Activated T-helper 1 cell treated with anti-CD3 and anti-CD28 coated beads, Interleukin-12 subunit alpha, Interleukin-12 subunit beta, Interleukin-2, Interleukin-4 antibody, amounts not matched to agents 30 ng/mL and 10 ng/mL and 1 ng/mL, durations not matched to agents 14 hours and 24 hours and 36 hours (primary cell): ENCODE measurements around the gene GOLIM4. TPM values are rescaled to one million over a fixed set of nuclear protein-coding genes. Genes with fewer than 3 reads are reported as not detected.
"Not testable (repeated sequence)": the region's sequence is repeated elsewhere in the genome, so short reads cannot be mapped to it uniquely, and the experiment has no call there.

Source experiments
- DNase-seq: peaks from one replicate; pipeline ENCODE4 v3.0.0; 2021; ENCODE audit warnings: low spot score
- H3K27ac Mint-ChIP-seq: one replicate; pipeline ENCODE4 v1.8.0; 2021; ENCODE audit warnings: mild to moderate bottlenecking, mixed read lengths
- H3K27me3 Mint-ChIP-seq: one replicate; pipeline ENCODE4 v1.8.0; 2022; ENCODE audit warnings: mild to moderate bottlenecking, moderate library complexity, mixed read lengths; ENCODE audit not compliant: insufficient read depth
- H3K36me3 Mint-ChIP-seq: one replicate; pipeline ENCODE4 v1.8.0; 2021; ENCODE audit warnings: low read depth, mixed read lengths
- H3K4me1 Mint-ChIP-seq: one replicate; pipeline ENCODE4 v1.8.0; 2021; ENCODE audit warnings: low read depth, mixed read lengths
- H3K4me3 Mint-ChIP-seq: one replicate; pipeline ENCODE4 v1.8.0; 2021; ENCODE audit warnings: mild to moderate bottlenecking, moderate library complexity, mixed read lengths
- H3K9me3 Mint-ChIP-seq: one replicate; pipeline ENCODE4 v1.8.0; 2021; ENCODE audit warnings: mixed read lengths
- intact Hi-C: fragments of 100-400 bp; cut with micrococcal nuclease; formaldehyde crosslinking; loops from one replicate; pipeline ENCODE4 v1.15.1; 2024
- total RNA-seq: library from RNA; stranded (reverse); gene quantifications from 2 replicates; pipeline ENCODE4 v1.2.3, GENCODE V29; 2022

Gene GOLIM4
- total RNA-seq, 1 donor from 2014 or later: 8.8 TPM

DNA sequence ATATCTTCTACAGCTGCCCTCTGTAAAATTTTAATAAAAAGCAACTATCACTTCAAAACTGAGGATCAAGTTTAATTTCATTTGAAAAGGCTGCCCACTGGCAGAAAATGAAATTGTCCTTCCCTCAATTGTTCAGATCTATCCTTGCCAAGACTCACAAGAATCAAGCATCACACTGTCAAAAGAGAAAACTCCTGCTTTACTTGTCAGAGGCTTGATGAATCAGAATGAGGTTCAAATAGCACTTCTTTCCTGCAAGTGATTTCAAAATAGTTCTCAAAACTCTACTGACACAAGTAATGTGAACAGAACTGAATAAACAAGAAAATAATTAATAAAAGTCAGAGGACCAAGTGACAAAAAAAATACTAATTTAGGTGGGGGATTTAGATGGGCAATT, 70.6 kb downstream of the GOLIM4 start:
- H3K4me3 Mint-ChIP-seq: peak overlapping the region; percentile 12
- H3K9me3 Mint-ChIP-seq: no peaks in the 10 kb centered on the region
- H3K36me3 Mint-ChIP-seq: peaks cover 21% of the 10 kb centered on the region
- no peaks in the 10 kb centered on the region for H3K27me3 Mint-ChIP-seq
- DNase-seq: no peak
- intact Hi-C loops: loop anchor here (2.0 kb wide), 1 partner anchor 16 kb away; no protein-coding TSS in a partner anchor
- peak overlapping the region; percentile 71 for H3K27ac Mint-ChIP-seq
- H3K4me1 Mint-ChIP-seq: peaks cover 50% of the 10 kb centered on the region

DNA sequence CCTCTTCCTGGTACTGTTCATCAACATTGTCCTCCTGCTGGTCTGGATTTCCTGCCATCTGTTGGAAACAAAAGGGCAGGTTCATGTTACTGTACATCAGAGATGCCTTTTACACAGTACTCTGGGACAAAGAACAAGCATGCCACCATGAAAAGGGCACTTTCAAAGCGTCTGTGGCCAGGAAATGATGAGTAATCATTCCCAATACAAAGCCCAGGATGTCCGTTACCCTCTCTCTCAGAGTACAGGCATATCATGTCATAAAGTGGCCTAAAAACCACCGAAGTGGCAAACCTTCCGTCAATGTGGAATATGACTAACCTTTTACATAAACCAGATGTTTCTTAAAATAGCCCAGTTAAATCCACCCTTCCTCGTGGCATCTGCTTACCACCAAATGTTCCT, 71.2 kb downstream of the GOLIM4 start:
- H3K36me3 Mint-ChIP-seq: peaks cover 21% of the 10 kb centered on the region
- peak; percentile 26 for DNase-seq
- H3K4me3 Mint-ChIP-seq: peak overlapping the region; percentile 12
- H3K9me3 Mint-ChIP-seq: no peaks in the 10 kb centered on the region
- H3K27me3 Mint-ChIP-seq: no peaks in the 10 kb centered on the region
- peak overlapping the region; percentile 71 for H3K27ac Mint-ChIP-seq
- peaks cover 50% of the 10 kb centered on the region for H3K4me1 Mint-ChIP-seq
- intact Hi-C loops: loop anchor here (1.0 to 2.0 kb wide), 3 partner anchors 16 to 290 kb away; partner anchors contain the start of gene PDCD10

DNA sequence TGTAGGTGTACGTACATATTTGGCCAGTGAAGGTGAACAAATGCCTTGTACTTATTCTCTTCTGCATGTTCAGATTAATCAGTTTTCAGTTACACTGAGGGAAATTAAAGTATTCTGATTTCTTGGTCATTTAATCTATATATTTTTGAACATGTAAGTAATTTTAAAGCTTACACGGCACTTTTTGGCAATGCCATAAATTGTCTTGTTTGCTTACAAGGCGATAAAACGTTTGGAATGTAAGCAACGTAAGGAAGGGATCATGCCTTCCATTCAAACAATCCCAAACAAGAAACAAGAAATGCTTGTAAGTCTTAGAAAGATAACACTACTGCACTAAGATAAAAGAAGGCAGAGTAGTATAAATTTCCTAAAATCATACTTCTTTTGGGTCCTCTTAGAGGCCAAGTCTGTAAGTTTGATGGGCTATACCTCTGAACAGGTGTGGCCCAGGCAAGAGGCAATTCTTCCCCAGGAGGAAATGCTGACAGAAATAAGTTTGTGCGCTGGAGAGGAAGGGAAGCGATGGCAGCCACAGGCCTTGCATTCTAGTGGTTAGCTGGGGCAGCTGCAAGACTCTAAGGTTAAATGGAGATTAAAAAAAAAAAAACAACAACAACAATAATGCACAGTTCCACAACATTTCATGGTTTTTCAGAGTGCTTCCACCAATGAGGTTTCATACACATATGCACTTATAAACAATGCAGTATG, 73.8 kb downstream of the GOLIM4 start:
- H3K27me3 Mint-ChIP-seq: no peaks in the 10 kb centered on the region
- no peak for DNase-seq
- peaks cover 45% of the 10 kb centered on the region for H3K4me1 Mint-ChIP-seq
- H3K36me3 Mint-ChIP-seq: peaks cover 17% of the 10 kb centered on the region
- H3K9me3 Mint-ChIP-seq: no peaks in the 10 kb centered on the region
- no peak overlapping the region for H3K4me3 Mint-ChIP-seq
- intact Hi-C loops: no loop called here
- H3K27ac Mint-ChIP-seq: peak overlapping the region; percentile 21

DNA sequence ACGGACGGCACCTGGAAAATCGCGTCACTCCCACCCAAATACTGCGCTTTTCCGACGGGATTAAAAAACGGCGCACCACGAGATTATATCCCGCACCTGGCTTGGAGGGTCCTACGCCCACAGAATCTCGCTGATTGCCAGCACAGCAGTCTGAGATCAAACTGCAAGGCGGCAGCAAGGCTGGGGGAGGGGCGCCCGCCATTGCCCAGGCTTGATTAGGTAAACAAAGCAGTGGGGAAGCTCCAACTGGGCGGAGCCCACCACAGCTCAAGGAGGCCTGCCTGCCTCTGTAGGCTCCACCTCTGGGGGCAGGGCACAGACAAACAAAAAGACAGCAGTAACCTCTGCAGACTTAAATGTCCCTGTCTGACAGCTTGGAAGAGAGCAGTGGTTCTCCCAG, 84.4 kb downstream of the GOLIM4 start:
- H3K27me3 Mint-ChIP-seq, H3K4me1 Mint-ChIP-seq, H3K9me3 Mint-ChIP-seq, H3K27ac Mint-ChIP-seq, intact Hi-C loops, DNase-seq, H3K36me3 Mint-ChIP-seq, H3K4me3 Mint-ChIP-seq: not testable (repeated sequence)

DNA sequence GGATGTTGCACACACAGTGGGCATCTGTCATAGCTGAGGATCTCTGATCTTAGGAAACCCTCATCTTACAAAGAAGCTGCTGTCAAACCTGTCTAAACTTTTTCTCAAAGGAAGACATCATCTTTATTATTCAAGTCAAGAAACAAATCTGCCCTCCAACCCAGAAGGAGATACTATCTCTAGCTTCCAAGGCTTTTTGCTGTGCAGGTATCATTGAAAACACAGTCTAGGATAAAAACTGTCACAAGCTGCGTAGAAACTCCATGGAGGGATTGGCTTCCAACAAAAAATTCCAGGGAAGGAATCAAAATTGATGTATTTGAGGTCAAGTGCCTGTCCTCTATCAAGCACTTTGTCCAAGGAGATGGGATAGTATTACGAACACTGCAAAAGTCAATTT, 89.1 kb downstream of the GOLIM4 start:
- Mint-ChIP-seq H3K9me3 (no peaks in the 10 kb centered on the region), H3K36me3 (no peaks in the 10 kb centered on the region), H3K27ac (no peak overlapping the region), H3K27me3 (no peaks in the 10 kb centered on the region), H3K4me1 (no peaks in the 10 kb centered on the region), H3K4me3 (no peak overlapping the region)
- no peak for DNase-seq
- intact Hi-C loops: no loop called here

DNA sequence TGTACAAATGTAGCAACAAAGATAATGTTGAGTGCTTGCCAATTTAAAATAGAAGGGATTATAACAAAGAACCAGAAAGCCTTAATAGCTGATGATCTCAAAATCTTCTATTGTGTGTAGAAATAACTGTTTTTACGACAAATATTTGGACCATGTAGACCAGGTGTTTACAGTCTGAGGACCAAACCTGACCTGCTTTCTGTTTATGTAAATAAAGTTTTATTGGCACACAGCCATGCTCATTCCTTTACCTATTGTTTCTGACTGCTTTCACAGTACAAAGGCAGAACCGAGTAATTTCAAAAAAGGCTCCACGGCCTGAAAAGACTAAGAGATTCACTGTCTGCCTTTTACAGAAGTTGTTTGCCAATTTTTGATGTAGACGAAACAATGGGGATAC, 91.8 kb downstream of the GOLIM4 start:
- Mint-ChIP-seq H3K4me1 (no peaks in the 10 kb centered on the region), H3K4me3 (no peak overlapping the region), H3K36me3 (no peaks in the 10 kb centered on the region), H3K27ac (no peak overlapping the region), H3K27me3 (no peaks in the 10 kb centered on the region), H3K9me3 (no peaks in the 10 kb centered on the region)
- intact Hi-C loops: no loop called here
- DNase-seq: no peak

DNA sequence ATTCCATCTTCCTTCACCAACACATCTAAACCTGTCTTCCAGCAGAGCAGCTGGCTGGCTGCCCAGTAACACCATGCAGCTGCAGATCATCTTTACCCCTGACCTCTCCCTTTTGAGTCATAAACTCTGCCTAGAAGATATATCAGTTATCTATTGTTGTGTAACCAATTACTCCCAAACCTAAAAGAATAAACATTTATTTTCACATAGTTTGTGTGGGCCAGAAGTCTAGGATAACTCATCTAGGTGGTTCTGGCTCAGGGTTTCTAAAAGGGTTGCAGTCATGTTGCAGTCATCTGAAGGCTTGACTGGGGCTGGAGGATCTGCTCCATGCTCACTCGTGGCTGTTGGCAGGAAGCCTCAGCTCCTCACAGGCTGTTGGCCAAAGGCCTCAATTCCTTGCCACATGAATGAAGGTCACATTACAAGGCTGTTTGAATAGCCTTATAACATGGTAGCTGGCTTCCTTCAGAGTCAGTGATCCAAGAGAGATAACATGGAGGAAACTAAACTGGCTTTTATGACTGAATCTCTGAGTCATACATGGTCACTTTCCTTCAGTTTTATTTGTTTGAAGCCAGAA, 92.8 kb downstream of the GOLIM4 start:
- no peak overlapping the region for H3K27ac Mint-ChIP-seq
- intact Hi-C loops: no loop called here
- no peaks in the 10 kb centered on the region for H3K36me3 Mint-ChIP-seq
- H3K4me3 Mint-ChIP-seq: no peak overlapping the region
- H3K27me3 Mint-ChIP-seq: peaks cover 2% of the 10 kb centered on the region
- H3K9me3 Mint-ChIP-seq: no peaks in the 10 kb centered on the region
- no peak for DNase-seq
- no peaks in the 10 kb centered on the region for H3K4me1 Mint-ChIP-seq

DNA sequence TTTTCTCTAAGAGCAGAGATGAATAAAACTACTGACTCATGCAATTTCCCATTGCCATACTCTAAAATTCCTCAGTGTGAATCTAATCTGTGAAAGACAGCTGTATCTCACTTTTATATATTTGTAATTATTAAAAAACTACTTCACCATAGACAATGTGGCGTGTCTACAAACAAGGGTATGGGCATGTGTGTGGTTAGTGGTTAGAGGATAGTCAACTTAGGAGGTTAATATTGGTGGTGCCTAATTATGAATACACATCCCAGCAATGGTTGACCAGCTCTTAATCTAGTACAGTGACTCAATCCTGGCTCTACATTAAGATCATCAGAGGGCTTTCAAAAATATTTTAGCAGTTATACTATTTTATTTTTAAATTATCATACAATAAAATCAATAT, 94.5 kb downstream of the GOLIM4 start:
- Mint-ChIP-seq H3K27me3 (peaks cover 2% of the 10 kb centered on the region), H3K4me1 (no peaks in the 10 kb centered on the region), H3K36me3 (no peaks in the 10 kb centered on the region), H3K9me3 (no peaks in the 10 kb centered on the region), H3K27ac (no peak overlapping the region), H3K4me3 (no peak overlapping the region)
- no peak for DNase-seq
- intact Hi-C loops: no loop called here

DNA sequence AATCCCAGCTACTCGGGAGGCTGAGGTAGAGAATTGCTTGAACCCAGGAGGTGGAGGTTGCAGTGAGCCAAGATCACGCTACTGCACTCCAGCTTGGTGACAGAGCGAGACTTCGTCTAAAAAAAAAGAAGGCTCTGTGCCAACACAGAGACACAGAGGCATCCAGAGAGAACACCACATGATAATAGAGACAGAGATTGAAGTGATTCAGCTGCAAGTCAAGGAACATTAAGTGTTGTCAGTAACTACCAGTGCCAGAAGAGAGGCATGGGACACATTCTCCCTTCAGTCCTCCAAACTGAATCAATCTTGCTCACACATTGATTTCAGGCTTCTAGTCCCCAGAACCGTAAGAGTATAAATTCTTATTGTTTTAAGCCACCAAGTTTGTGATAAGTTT, 97.5 kb downstream of the GOLIM4 start:
- Mint-ChIP-seq H3K9me3 (no peaks in the 10 kb centered on the region), H3K27ac (no peak overlapping the region), H3K36me3 (no peaks in the 10 kb centered on the region), H3K27me3 (peaks cover 2% of the 10 kb centered on the region), H3K4me3 (no peak overlapping the region), H3K4me1 (no peaks in the 10 kb centered on the region)
- intact Hi-C loops: no loop called here
- no peak for DNase-seq

DNA sequence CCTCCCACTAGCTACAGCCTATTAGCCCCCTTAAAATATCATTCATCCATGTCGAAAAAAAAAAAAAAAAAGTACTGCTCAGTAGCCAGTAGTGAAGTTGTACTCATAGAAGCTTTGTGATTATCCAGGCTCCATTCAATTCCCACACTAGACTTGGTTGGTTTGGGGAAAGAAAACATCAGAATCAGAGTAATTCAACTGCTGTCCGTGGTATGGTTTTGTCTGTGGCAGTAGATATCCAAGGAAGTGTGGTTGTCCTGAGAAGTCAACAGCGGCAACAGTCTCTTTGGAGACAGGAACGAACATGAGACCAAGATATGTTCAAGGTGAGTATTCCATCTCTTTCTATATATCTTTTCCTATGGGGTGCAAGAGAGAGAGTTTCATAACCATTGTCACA, 99.2 kb downstream of the GOLIM4 start:
- H3K27me3 Mint-ChIP-seq: peaks cover 2% of the 10 kb centered on the region
- no peak for DNase-seq
- no peaks in the 10 kb centered on the region for H3K9me3 Mint-ChIP-seq
- intact Hi-C loops: no loop called here
- no peak overlapping the region for H3K27ac Mint-ChIP-seq
- no peak overlapping the region for H3K4me3 Mint-ChIP-seq
- no peaks in the 10 kb centered on the region for H3K36me3 Mint-ChIP-seq
- no peaks in the 10 kb centered on the region for H3K4me1 Mint-ChIP-seq

DNA sequence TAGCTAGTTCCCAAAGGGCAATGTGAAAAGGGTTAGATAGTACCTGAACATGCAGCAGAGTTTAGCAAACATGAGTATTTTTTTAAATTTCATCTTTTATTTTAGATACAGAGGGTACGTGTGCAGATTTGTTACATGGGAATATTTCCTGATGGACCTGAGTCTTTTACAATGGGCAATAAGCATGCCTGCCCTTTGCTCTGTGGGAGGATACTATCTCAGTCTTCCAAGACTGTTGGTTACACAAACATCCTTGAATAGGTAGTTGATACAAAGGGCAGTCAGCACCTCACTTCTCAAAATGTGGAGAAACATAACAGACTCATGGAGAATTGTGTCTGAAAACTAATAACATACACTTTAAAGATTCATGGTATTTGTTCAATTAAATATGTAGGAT, 103.3 kb downstream of the GOLIM4 start:
- DNase-seq: no peak
- H3K36me3 Mint-ChIP-seq: no peaks in the 10 kb centered on the region
- H3K27me3 Mint-ChIP-seq: peaks cover 2% of the 10 kb centered on the region
- intact Hi-C loops: no loop called here
- H3K27ac Mint-ChIP-seq: no peak overlapping the region
- H3K4me3 Mint-ChIP-seq: no peak overlapping the region
- no peaks in the 10 kb centered on the region for H3K4me1 Mint-ChIP-seq
- H3K9me3 Mint-ChIP-seq: no peaks in the 10 kb centered on the region

DNA sequence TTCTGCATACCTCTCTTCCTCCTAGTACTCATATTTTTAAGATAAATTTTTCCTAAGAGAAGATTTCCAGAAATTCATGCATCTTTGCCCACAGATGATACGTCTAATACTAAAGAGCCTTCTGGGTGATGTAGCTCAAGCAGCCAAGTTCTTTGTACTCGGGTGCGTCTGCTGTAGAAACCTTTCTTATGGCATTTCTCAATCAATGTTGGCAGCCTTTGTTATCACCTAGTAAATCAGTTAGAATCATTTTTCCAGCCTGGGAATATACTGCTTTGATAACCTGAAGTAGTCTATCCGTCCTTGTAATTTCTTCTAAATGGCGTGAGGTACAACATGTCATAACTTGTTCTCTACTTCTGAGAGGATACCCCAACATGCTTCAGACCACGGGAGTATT, 104.5 kb downstream of the GOLIM4 start:
- Mint-ChIP-seq H3K9me3 (no peaks in the 10 kb centered on the region), H3K4me1 (no peaks in the 10 kb centered on the region), H3K27me3 (peaks cover 2% of the 10 kb centered on the region), H3K4me3 (no peak overlapping the region), H3K27ac (no peak overlapping the region), H3K36me3 (no peaks in the 10 kb centered on the region)
- DNase-seq: no peak
- intact Hi-C loops: no loop called here

DNA sequence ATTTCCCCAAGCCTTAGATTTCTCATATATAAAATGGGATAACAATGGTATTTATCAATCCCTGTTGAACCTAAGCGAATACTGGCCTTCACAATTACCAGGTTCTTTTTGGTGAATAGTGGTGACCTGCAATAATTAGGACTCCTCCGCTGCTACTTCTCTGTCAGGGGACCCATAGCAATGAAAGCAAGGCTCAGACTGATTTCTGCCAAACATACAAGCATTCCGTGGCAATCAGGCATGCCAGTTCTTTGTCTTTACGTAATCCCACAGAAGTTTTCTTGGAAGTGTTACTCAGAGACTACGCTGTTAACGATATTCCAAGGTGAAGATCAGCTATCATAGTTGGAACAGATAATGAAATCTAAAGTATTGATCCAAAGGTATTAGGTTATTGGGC, 105.7 kb downstream of the GOLIM4 start:
- Mint-ChIP-seq H3K4me3 (no peak overlapping the region), H3K27ac (no peak overlapping the region), H3K27me3 (peaks cover 5% of the 10 kb centered on the region), H3K36me3 (no peaks in the 10 kb centered on the region), H3K4me1 (no peaks in the 10 kb centered on the region), H3K9me3 (no peaks in the 10 kb centered on the region)
- intact Hi-C loops: loop anchor here (5.0 kb wide), 1 partner anchor 47 kb away; no protein-coding TSS in a partner anchor
- no peak for DNase-seq
